Fibroblast of skin of right quadriceps (primary cell): ENCODE results near the gene FEZF1.

Experiments used
- DNase-seq: peaks from one replicate; pipeline ENCODE4 v3.0.0-alpha.2; 2013

FEZF1 gene

DNA sequence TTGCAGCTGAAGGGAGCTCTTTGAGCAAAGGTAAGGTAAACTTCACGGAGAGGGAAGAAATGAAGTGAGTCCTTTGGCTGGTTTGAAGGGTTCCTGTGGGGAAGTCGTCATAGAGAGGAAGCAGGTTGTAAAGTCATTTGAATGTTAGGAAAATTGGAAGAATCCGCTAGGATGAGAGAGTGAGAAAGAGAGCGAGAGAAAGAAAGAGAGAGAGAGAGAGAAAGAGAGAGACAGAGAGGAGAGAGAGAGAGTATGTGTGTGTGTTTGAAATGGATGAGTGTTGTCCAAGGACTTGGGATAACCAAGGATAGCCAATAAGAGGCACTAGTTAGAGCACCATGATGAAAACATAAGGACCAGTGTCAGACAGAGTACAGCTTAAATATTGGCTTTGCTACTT, 43.1 kb downstream of the FEZF1 start:
- no peak for DNase-seq

- no peak for DNase-seq
Observed at GRCh38 chr7:122261016-122261415, 43.5 kb downstream of the FEZF1 start.

DNA sequence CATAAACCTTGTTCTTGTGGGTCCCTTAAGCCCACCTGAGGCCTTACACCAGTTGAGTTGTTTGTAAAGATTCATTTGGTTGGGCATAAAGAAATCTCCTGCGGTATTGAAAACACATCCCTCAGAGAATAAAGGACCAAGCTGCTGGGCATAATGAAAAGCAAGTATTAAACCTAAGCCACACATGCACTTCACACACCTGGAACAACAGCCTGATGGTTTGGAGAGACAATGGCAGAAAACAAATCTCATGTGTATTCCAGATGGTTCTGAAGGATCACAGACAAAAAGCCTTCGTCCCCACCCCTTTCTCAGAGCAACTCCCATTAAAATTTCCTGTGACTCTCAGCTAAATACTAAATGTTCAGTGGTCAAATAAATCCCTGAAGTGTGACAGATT, 44.2 kb downstream of the FEZF1 start:
- no peak for DNase-seq

GRCh38 chr7:122258971-122259370, 45.6 kb downstream of the FEZF1 start:
- DNase-seq = no peak

- DNase-seq = no peak
Observed at GRCh38 chr7:122257056-122257455, 47.5 kb downstream of the FEZF1 start.

- DNase-seq = no peak
Observed at GRCh38 chr7:122256046-122256445, 48.5 kb downstream of the FEZF1 start.

GRCh38 chr7:122255454-122255853, 49.1 kb downstream of the FEZF1 start:
- DNase-seq = no peak
